Hepatocyte (in vitro differentiated cells): ENCODE measurements around the gene DENND2D.

Experiments
- EZH2phosphoT487 ChIP-seq: fragments of 200-600 bp; sonication (generic); IDR thresholded peaks from one replicate; pipeline ENCODE4 v1.6.1; 2018; ENCODE audit warnings: antibody characterized with exemption, mild to moderate bottlenecking, low read depth, moderate library complexity; ENCODE audit not compliant: unreplicated experiment, severe bottlenecking
- TF ChIP-seq, protein P1 (sequence below): fragments of 200-600 bp; sonication (generic); IDR thresholded peaks from 2 replicates; pipeline ENCODE4 v1.5.1; 2016; ENCODE audit warnings: antibody characterized with exemption, mild to moderate bottlenecking; ENCODE audit not compliant: poor library complexity

DNA sequence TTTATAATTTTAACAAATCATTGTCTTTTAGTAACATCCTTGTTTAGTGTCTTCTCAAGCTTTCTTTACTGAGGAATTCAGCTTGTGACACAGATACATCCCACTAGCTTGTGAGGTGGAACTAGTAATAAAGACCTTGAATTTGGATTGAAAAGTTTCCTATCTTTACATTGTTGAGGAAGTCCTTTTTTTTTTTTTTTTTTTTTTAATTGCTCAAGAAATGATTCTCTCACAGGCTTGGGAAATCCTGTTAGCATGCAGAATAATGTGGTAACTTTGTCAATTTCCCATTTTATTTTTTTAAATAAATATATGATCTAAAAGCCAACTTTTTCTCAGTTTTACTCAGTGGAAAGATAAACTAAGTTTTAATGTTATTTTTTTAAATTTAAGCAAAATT lies 15.8 kb downstream of the DENND2D start:
- TF ChIP-seq, protein P1, sequence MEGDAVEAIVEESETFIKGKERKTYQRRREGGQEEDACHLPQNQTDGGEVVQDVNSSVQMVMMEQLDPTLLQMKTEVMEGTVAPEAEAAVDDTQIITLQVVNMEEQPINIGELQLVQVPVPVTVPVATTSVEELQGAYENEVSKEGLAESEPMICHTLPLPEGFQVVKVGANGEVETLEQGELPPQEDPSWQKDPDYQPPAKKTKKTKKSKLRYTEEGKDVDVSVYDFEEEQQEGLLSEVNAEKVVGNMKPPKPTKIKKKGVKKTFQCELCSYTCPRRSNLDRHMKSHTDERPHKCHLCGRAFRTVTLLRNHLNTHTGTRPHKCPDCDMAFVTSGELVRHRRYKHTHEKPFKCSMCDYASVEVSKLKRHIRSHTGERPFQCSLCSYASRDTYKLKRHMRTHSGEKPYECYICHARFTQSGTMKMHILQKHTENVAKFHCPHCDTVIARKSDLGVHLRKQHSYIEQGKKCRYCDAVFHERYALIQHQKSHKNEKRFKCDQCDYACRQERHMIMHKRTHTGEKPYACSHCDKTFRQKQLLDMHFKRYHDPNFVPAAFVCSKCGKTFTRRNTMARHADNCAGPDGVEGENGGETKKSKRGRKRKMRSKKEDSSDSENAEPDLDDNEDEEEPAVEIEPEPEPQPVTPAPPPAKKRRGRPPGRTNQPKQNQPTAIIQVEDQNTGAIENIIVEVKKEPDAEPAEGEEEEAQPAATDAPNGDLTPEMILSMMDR: no peak
- TF ChIP-seq EZH2phosphoT487: no peak
